22Rv1 (cell line): ENCODE data around the gene CNIH3.

Experiments used
- CTCF ChIP-seq: fragments of 450-650 bp; IDR thresholded peaks from 2 replicates; pipeline ENCODE4 v1.5.1; 2017; ENCODE audit warnings: mild to moderate bottlenecking
- ZFX ChIP-seq: fragments of 450-650 bp; IDR thresholded peaks from 2 replicates; pipeline ENCODE4 v1.6.1; 2017; ENCODE audit warnings: antibody characterized with exemption, borderline replicate concordance

DNA sequence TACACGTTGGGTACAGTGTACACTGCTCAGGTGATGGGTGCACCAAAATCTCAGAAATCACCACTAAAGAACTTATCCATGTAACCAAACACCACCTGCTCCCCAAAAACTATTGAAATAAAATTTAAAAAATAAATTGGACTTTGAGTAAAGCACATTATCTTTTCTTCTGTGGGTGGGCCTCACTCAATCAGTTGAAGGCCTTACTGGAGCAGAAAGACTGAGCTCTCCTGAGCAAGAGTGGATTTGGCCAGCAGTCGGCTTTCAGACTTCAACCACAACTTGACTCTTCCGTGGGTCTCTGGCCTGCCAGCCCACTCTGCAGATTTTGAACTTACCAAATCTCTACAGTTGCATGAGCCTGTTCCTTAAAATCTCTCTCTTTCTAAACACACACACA lies 78.9 kb downstream of the CNIH3 start:
- no peak for TF ChIP-seq CTCF
- no peak for TF ChIP-seq ZFX
